Skin of body (tissue), 2 donors: ENCODE results near the gene AGPAT3. TPM values are rescaled to one million over a fixed set of nuclear protein-coding genes. Genes with fewer than 3 reads are reported as not detected.

Source experiments
- DNase-seq: peaks from one replicate; lab custom pipeline; 2025; lab: John Stamatoyannopoulos, UW
- total RNA-seq: library from RNA; depleted of rRNA; stranded (reverse); fragments of >200 nt; gene quantifications from one replicate; pipeline ENCODE4 v1.2.3, GENCODE V29; 2014

Gene AGPAT3
- total RNA-seq, 1 donor from 2014 or later: 27.0 TPM

DNA sequence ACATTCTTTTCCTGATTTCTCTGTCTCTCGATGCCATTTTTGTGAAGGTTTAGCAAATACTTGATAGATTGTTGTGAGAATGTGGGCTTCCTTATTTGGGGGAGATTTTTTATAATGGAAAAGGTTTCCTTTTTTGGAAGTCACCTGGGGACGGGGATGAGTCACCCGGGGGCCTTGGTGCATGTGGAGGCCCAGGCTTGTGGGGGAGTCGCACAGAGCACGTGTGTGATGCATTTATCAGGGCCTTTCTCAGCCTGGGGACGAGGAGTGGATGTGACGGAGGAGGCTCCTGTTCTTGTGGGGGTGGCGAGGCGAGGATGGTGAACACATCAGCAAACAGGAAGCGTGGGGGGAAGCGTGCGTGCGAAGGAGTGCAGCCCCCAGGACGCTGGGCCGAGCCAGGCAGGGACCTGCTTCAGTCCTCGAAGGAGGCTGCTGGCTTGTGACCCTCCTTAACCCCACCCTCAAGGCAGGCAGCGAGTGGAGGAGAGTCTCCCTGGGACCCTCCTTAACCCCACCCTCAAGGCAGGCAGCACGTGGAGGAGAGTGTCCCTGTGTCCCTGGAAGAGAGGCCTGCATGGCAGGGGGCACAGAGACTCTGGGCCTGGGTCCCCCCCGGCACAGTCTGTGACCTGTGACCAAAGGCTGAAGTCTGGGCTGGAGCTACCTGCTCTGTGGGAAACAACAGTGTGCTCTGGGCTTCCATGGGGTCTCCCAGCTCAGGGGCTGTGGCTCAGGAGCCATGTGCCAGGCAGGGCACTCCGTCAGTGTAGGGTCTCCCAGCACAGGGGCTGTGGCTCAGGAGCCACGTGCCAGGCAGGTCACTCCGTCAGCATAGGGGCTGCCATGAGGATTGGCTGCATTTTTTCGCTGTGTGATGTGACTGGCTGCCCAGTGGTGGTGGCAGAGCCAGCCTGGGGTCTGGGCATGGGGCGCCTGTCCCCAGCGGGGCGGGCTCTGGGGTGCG, 57.2 kb downstream of the AGPAT3 start:
- DNase-seq: no peak

DNA sequence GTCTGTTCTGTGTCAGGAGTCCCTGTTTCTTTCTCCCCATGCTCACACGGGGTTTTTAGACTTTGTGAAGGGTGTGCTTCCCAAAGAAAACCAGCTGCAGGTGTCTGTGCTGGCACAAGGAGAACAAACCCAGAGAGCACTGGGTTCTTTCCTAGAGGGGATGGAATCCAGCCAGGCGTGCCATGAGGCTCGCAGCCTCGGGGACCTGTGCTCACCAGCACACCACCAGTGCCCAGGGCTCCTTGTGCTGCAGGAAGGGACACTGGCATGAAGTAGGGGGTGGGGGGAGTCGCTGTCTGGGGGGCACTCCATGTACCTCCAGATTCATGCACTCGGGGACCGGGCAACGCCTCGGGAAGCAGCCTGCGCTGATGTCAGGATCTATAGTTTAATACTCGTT, 57.9 kb downstream of the AGPAT3 start:
- DNase-seq: no peak

DNA sequence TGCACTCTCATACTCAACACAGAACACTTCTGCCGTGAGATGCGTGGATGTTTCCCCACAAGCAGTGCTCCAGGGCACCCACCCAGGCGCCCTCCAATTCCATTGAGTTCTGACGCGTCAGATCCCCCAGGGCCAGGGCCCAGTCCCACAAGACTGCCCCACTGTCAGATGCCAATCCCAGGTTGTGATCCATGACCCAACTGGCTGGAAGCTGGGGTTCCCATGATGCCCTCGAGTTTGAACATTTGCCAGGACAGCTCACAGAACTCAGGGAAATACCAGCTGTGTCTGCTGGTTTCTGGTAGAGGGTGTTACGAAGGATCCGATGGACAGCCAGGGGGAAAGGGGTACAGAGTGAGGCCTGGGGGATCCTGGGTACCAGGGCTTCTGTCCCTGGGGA, 58.4 kb downstream of the AGPAT3 start:
- no peak for DNase-seq

DNA sequence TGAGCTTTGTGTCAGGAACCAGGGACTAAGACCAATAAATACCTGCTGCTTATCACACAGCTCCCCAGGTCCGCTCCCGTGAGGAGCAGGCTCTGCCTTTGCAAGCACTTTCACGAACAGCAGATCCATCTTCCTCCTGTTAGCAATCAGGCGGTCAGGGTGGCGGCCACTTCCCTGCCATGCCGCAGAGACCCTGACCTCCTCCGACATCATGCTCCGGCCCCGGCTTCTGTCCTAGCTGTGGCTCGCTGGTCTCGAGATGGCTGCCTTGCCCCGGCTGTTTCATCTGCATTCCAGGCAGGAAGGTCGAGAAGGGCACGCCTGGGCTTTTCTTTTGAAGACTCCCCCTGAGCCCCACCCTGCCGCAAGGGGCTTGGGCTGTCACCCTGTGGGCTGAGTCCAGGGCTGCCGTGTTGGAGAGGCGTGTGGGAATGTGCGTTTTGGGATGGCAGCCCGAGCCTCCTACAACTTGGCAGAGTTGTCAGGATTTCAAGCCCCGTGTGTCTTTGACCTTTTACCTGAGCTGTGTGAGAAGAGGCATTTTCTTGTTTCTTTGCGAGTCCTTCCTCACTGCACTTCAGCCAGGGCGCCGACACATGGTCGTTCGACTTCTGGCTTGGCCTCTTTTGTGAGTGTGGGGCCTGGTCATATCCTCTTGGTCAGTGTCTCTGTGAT, 59.5 kb downstream of the AGPAT3 start:
- DNase-seq: no peak

DNA sequence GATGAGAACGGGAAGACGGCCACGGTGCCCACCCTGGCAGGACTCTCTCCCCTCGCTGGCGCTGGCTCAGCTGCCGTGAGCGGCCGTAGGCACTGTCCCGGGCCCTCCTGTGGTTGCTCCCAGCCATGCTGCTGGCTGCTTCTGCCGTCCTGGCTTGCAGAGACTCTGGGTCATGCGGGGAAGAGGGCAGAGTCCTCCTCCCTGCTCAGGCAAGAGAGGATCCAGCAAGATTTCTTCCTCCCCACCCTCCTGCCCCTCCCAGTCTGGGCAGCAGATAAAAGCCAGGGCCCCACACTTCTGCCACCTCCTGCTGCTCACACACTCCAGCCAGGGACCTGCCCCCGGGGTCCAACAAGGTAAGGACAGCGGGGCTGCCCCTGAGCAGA, 60.1 kb downstream of the AGPAT3 start:
- DNase-seq: no peak

DNA sequence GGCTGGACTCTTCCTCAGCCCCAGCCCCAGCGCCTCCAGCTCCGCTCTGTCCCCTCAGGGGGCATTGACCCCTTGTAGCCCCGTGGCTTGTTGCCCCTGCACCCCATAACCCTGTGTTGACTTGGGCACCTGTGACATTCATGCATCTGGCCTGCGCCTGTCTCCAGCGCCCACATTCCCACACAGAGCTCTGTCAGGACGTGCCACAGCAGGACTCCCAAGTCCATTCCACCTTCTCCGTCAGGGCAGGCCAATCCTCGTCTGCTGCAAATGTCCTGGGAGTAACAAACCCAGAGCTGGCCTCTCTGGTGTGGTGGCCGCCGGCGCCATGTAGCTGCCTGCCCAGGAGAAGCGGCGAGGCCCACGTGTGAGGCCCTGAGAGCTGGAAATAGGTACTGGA, 60.6 kb downstream of the AGPAT3 start:
- DNase-seq: no peak

DNA sequence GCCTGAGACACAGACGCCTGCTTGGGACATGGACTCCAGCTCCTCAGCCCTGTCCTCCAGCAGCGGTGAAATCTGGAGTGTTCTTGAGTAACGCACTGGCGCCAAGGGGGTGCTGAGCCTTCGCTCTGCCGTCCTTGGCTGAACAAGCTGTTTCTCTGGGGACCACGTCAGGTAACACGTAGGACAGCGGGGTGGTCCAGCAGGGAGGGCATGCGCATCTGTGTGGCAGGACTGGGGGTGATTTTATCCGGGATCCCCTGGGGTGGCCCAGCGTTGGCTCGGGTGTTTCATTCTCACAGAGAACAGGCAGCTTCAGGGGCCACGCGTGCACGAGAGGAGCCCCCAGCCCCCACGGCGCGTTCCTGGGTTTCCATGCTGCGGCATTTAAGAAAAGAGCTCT, 61.2 kb downstream of the AGPAT3 start:
- DNase-seq: no peak

DNA sequence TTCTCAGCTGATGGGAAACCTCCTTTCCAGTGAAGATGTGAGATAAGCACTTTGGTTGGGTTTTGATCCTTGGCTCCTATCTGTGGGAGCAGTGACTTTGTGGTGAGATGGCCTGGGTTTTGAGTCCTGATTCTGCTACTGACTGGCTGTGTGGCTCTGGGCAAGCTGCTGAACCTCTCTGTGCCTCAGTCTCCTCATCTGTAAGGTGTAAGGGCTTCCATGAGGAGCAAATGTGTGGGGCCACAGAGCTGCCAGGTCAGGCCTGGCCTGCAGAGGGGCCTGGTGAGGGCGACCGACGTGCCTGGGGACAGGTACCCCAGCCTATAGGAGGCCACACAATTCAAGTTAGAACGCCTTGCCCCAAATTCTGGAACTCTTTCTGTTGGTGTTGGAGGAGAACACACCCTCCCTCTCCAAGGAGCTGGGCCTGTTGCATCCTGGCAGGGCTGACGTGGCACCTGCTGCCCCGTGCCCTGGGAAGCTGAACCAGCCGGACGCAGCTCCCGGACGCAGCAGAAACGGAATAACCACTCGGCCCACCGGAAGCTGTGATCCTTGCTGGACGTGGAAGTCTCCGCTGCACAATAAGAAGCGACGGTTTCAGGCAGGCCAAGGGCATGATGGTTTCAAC, 62.7 kb downstream of the AGPAT3 start:
- no peak for DNase-seq

DNA sequence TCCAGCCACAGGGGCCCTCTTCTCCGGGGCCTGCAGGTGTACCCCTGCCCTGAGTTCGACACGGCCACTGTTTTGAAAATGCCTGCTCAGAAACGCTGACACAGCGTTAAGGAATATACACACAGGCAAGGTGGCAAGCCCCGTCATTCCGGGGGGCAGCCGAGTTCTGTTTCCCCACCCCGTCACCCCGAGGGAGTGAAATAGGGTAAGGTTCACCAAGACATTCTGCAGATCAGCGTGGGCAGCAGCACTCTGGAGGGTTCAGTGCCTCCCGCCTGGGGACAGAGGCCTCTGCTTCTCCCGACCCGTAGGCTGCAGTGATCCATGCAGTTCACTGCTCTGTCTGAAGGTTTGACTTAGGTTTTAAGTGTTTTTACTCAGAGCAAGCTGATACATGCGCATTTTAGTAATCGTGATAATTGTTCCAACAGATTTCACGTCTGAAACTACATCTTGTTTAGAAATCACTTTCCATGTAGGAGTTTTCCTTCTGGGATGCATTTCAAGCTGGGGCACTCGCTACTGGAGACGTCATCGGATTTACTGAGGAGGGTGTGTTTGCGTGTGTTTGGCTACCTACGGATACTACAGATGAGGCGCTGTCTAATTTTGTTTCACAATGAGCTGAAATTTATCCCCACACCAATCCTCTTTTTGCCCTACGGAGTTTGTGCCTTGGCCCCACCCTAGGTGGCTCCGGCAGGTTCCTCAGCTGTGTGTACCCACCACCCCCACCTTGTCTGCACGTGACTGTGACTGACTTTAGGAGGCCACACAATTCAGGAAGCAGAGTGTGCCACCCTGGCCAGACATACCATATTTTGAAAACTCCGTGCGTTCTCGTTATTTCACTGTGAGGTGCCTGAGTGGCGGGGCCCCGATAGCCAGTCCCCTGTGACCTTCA, 63.5 kb downstream of the AGPAT3 start:
- peak; percentile 11 for DNase-seq

DNA sequence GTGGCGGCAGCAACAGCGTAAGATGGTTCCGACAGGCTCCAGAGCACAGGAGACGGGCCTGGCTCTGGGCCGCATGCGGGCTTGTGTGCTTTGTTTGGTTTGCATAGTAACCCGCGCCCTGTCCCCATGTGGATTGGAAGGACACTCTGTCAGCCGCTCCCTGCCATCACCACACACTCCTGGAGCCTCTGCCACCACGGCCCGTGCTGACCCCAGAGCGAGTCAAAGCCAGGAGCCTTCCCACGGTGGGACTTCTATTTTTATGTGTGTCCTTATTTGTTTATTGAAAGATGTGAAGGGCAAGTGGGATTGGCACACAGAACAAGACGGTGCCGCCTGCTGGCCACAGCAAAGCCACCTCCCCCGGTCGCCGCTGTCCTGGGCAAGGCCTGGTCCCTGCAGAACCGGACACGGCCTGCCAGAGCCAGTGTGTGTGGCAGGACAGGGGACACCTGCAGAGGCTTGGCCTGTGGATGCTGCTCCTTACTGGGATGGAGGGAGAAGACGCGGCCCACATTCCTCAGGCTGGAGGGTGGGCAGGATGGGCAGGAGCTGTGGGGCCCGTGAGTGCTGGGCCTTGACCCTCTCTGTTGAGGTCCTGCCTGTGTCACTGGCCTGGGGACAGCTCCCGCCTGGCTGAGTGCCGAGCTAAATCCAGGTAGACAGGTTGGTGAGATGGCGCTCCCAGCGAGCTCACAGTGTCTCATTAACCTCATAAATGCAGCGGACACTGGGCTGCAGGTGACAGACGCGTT, 64.4 kb downstream of the AGPAT3 start:
- no peak for DNase-seq

DNA sequence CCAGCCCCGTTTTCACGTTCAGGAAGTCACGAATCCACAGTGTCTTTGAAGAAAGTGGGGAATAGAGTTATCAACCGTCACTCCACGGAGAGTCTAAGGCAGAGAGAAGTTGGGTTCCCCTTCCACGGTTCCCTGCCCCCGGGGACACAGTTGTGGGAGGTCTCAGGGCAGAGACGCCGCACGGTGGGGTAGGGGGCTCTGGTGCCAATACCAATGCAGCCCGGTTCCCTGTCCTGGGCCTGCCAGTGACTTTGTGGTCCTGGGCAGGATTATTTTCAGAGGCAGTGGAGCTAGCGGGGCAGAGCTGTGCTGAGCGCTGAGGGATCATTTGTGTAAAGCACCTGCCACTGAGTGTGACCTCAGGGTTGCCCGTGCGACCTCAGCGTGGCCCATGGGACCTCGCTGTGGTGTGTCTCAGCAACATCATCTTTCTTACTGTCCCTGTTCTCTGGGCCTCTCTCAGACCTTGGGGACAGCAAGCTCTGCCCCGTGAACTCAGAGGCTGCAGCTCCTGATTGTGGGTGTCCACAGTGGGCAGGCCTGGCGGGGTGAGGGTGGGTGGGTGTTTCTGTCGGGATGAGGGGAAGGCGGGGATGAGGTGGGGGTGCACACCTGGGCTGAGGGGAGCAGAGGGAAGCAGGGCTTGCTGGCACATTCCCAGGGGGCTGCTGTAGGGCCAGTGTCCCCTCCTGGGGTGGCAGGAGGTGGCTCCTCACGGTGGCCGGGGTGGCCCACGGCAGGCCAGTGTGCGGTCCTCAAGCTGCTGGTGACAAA, 65.2 kb downstream of the AGPAT3 start:
- DNase-seq: no peak

DNA sequence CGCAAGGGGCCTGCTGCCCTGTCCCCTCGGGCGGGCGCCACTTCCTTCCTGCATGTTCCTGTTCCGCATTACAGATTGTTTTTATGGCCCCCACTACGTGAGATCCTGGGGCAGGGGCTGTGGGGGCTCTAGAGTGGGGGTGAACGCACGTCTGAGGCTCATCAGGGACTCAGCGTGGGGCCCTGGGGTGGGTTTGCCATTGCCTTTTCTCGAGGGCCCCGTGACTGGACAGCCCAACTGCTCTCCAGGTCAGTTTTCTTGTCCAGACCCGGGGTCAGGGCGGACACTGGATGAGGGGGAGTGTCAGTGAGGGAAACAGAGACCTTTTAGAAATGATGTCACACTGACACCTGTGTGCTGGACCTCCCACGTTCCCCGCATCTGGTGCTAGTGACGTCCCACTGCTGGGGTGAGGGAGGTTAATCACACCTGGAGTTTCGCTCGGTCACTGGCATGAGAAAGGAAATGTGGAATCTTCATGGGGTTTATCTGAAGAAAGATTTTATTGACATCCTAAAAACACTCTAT, 65.9 kb downstream of the AGPAT3 start:
- no peak for DNase-seq

DNA sequence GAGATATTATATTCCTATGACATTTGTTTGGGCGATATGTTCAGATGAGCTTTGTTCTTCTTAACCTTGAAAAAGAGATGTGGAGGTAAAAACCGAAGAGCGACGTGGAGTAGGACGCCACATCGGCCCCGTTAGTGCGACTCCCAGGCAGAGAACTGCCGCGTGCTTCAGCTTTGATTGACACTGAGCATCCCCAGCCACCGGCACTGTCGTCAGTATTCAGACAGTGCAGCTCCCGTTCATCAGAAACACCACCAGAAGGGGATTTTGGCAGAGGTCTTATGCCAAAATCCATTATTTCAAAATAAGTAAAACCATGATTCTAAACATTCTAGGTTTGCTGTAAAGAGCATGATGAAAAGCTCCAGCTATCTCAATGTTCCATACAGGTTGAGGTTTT, 66.5 kb downstream of the AGPAT3 start:
- DNase-seq: no peak

DNA sequence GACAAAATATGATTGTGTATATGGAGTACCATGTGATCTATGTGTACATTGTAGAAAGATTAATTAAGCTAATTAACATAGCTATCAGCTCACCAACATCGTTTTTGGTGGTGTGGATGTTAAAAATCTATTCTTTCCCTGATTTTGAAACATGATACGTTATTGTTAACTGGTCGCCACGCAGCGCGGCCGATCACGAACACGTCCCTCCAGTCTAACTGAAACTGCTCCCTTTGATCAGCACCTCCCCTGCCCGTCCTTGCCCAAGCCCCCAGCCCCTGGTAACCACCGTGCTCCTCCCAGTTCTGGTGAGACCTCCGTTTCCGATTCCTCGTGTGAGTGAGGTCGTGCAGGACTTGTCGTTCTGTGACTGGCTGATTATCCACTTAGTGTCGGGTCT, 67.0 kb downstream of the AGPAT3 start:
- no peak for DNase-seq

DNA sequence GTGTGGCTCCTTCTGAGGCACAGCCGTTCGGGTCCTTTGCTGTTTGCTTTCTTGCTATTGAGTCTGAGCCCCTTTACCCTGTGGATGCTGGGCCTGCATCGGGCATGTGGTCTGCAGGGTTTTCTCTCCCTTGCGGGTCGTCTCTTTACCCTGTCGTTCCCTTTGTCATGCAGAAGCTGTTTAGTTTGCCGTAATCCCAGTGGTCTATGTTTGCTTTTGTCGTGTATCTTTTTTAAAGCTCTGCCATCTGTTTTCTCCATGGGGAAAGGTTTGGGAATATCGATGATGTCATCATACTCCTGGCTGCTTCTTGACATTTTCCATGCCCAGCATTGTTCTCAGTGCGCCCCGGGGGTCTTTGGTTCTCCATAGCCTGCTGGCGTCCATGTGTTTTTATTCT, 68.2 kb downstream of the AGPAT3 start:
- DNase-seq: no peak

DNA sequence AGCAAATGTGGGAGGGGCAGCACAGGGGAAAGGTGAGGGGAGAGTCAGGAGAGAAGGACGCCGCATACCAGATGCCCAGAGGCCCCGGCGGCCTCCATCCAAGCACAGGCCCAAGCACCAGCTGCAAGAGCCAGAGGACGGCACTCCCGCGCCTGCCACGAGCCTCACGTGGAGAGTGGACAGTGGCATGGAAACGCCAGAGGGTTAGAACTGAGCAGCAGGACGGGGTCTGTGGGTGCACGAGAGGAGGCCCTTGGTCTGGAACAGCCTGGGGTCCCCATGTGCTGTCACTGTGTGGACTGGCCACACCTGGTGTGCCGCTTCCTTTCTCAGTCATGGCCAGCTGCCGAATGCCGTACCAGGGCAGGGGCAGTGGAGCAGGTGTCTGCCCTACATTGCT, 68.7 kb downstream of the AGPAT3 start:
- DNase-seq: no peak

DNA sequence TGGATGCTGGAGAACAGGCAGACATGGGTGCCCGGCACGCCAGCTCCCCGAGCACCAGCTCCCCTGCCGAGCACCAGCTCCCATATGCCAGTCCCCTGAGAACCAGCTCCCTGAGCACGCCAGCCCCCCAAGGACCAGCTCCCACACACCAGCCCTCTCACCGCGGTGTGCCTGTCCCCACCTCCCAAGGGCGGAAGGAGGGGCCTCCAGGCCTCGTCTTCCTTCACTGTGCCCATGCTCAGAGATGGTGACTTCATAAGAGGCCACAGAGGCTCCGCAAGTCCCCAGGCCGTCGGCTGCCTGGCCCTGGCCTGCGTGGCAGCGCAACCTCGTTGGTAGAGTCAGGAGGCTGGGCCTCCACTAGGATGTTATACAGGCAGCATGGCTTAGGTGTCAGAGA, 69.1 kb downstream of the AGPAT3 start:
- no peak for DNase-seq

DNA sequence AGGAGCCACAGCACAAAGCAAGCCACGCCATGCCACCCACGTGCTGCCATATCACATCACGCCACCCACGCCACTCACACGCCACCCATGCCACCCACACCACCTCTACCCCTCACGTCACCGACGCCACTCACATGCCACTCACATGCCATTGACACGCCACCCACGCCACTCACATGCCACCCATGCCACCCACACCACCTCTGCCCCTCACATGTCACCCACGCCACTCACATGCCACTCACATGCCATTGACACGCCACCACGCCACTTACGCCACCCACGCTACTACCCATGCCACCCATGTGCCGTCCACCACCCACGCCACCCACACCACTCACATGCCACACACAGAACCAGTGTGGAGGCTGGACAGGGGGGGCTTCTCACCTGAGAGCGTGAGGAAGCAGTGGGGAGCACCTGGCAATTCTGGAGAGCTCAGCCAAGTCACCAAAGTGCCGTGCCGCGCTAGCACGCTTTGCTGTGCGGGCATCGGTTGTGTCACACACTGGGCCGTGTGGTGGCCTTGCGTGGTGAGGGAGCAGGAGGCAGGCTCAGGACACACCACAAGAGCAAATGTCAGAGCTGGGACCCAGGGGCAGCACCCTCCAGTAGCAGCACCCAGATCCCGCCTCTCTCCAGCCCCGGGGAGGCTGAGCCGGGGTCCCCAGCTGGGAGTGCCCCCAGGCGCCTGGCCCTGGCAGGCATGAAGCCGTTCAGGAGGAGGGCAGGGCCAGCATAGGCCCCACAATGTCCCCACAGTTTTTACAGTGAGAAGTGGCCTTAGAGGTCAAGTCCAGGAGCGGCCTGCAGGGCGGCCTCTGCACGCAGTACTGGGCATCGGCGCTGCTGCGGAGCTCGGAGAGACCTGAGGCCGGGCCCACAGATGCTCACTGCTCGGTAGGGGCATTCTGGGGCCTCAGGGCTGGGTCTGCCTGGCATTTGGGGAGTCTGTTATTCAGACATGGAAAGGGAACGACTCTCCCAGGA, 70.0 kb downstream of the AGPAT3 start:
- DNase-seq: no peak
